Peyer's patch (tissue), 4 donors: ENCODE data around the gene TERT.

ENCODE experiments used
- CTCF ChIP-seq, 6 experiments: fragments of 450-650 bp in 4 of 6; fragments of 200-600 bp in 2 of 6; sonication (generic) in 1 of 6; IDR thresholded peaks; one replicate each; pipeline ENCODE4 v1.5.1; 2017 to 2019; ENCODE audit warnings: antibody characterized with exemption in 6 of 6, mild to moderate bottlenecking in 3 of 6, moderate library complexity in 1 of 6
- POLR2A ChIP-seq, 2 donors: fragments of 450-650 bp; IDR thresholded peaks; one replicate each; pipeline ENCODE4 v1.5.1; 2017; ENCODE audit warnings: antibody characterized with exemption in 2 of 2, mild to moderate bottlenecking in 2 of 2, moderate library complexity in 2 of 2

DNA sequence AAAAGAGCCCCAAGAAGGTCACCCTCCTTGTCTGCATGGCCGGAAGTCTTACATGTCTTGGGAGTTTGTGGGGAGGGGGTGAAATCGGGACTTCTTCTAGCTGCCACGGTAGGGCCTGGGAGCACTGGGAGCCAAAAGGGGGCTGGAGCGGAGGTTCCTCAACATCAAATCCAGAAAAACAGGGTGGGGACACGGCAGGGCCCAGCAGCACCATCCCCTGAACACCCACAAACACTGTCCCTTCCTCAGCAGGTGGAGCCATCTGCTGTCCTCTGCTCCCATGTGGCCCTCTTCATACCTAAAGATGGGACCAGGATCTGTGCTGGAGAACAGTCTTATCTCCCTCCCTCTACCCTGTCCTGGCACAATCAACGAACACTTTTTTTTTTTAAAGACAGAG is 2.7 kb downstream of the TERT start:
- TF ChIP-seq CTCF (IDR thresholded peaks at IDR 0.05) (peak in 3 of 6 experiments; percentile 10 to 28 (median 27)), POLR2A (IDR thresholded peaks at IDR 0.05) (no peak)
